HG02610 (cell line): ENCODE measurements around the gene CEBPB.
"Not testable (repeated sequence)": the region's sequence is repeated elsewhere in the genome, so short reads cannot be mapped to it uniquely, and the experiment has no call there.

ENCODE experiments used
- ATAC-seq: cut with Tn5 transposase; IDR thresholded peaks from one replicate; pipeline ENCODE4 v1.9.1; 2021; ENCODE audit warnings: mild to moderate bottlenecking, moderate library complexity; ENCODE audit not compliant: unreplicated experiment

Gene CEBPB

GRCh38 chr20:50169329-50169823 lies 21.3 kb upstream of the CEBPB start:
- no peak for ATAC-seq

GRCh38 chr20:50170549-50171220 lies 19.9 kb upstream of the CEBPB start:
- no peak for ATAC-seq

GRCh38 chr20:50172347-50173013 lies 18.1 kb upstream of the CEBPB start:
- ATAC-seq, result no peak

GRCh38 chr20:50174456-50174855 lies 16.2 kb upstream of the CEBPB start:
- ATAC-seq, result no peak

GRCh38 chr20:50175938-50176933 lies 14.4 kb upstream of the CEBPB start:
- no peak for ATAC-seq

- not testable (repeated sequence) for ATAC-seq
These were observed 12.0 kb upstream of the CEBPB start for GRCh38 chr20:50178672-50179071.

- ATAC-seq, result no peak
These were observed 9.3 kb upstream of the CEBPB start for GRCh38 chr20:50181344-50181743.

- ATAC-seq, result no peak
These were observed 8.3 kb upstream of the CEBPB start for GRCh38 chr20:50182346-50182745.

- ATAC-seq, result no peak
These were observed 5.2 kb upstream of the CEBPB start for GRCh38 chr20:50185426-50185825.

- ATAC-seq, result no peak
These were observed 4.3 kb upstream of the CEBPB start for GRCh38 chr20:50186151-50186885.

GRCh38 chr20:50186987-50187402 lies 3.6 kb upstream of the CEBPB start:
- no peak for ATAC-seq

GRCh38 chr20:50187403-50188051 lies 3.1 kb upstream of the CEBPB start:
- ATAC-seq, result no peak

- ATAC-seq, result no peak
These were observed 2.3 kb upstream of the CEBPB start for GRCh38 chr20:50188287-50188688.

- ATAC-seq, result no peak
These were observed 1.6 kb upstream of the CEBPB start for GRCh38 chr20:50188879-50189680.

GRCh38 chr20:50189681-50190250 lies 864 bp upstream of the CEBPB start:
- ATAC-seq, result no peak

GRCh38 chr20:50191065-50191543 lies 474 bp downstream of the CEBPB start:
- ATAC-seq, result peak; percentile 21

GRCh38 chr20:50191544-50192363 lies 1.1 kb downstream of the CEBPB start:
- peak; percentile 31 for ATAC-seq
